GM12878 (cell line): ENCODE data around the gene GALP. TPM values are rescaled to one million over a fixed set of nuclear protein-coding genes. Genes with fewer than 3 reads are reported as not detected.

Experiments
- ATAC-seq: fragments of 200-7000 bp; cut with Tn5 transposase; 3 replicates; pipeline ENCODE4 v1.9.1; 2020; ENCODE audit warnings: mild to moderate bottlenecking, moderate library complexity
- BruUV-seq: library from RNA; stranded (reverse); fragments of 400-500 nt; replicated peaks from 2 replicates; lab custom pipeline; 2021; lab: Mats Ljungman, UMichigan
- CTCF ChIA-PET: fragments of 300-600 bp; sonication (Branson Sonifier 250); formaldehyde crosslinking; extraction: SDS; loops from one replicate; lab custom pipeline; 2021; ENCODE audit warnings: inconsistent platforms; lab: Yijun Ruan, JAX
- POLR2A ChIA-PET: fragments of 350-600 bp; formaldehyde crosslinking; extraction: SDS; loops from one replicate; lab custom pipeline; 2021; ENCODE audit warnings: inconsistent platforms; lab: Charles Lee
- RAD21 ChIA-PET: fragments of 300-600 bp; sonication (Branson Sonifier 250); formaldehyde crosslinking; loops from one replicate; lab custom pipeline; 2023; ENCODE audit warnings: antibody characterized with exemption; ENCODE audit not compliant: unreplicated experiment; lab: Charles Lee
- SMC1A ChIA-PET: fragments of 300-600 bp; sonication (Branson Sonifier 250); formaldehyde crosslinking; loops from one replicate; lab custom pipeline; 2023; ENCODE audit not compliant: unreplicated experiment, uncharacterized antibody; lab: Charles Lee
- DNase-seq: peaks from one replicate; pipeline ENCODE4 v3.0.0-alpha.2; 2011; ENCODE audit warnings: low read depth, low spot score
- FAIRE-seq: peaks from 3 replicates; lab custom pipeline; 2011; peaks lifted over from hg19 to GRCh38; lab: Jason Lieb, UNC
- H2AFZ ChIP-seq: 2 replicates; pipeline ENCODE4 v1.6.0; 2011; ENCODE audit warnings: low read depth, low read length, control low read depth; ENCODE audit not compliant: control insufficient read depth
- H3K27ac ChIP-seq: 2 replicates; pipeline ENCODE4 v1.5.1; 2011; ENCODE audit warnings: control low read depth; ENCODE audit not compliant: control insufficient read depth, insufficient read depth
- H3K27me3 ChIP-seq, 2 experiments: replicated peaks in 1 of 2; 2 replicates each; pipeline versions ENCODE4 v1.6.0 to v1.6.1; 2011; ENCODE audit warnings: low read length in 1 of 2; ENCODE audit not compliant: control insufficient read depth in 2 of 2, insufficient read depth in 2 of 2
- H3K36me3 ChIP-seq, 2 experiments: 2 replicates each; pipeline ENCODE4 v1.5.1; 2011; ENCODE audit warnings: low read length in 1 of 2; ENCODE audit not compliant: control insufficient read depth in 2 of 2, insufficient read depth in 2 of 2
- H3K4me1 ChIP-seq: 2 replicates; pipeline ENCODE4 v1.6.1; 2011; ENCODE audit warnings: mild to moderate bottlenecking, low read length, moderate library complexity, mixed read lengths; ENCODE audit not compliant: control insufficient read depth, insufficient read depth
- H3K4me2 ChIP-seq: 2 replicates; pipeline ENCODE4 v1.6.0; 2011; ENCODE audit warnings: control low read depth; ENCODE audit not compliant: control insufficient read depth, insufficient read depth
- H3K4me3 ChIP-seq: fragments of 200-600 bp; sonication (generic); 2 replicates; pipeline ENCODE4 v1.5.1; 2016
- H3K79me2 ChIP-seq: 2 replicates; pipeline ENCODE4 v1.6.0; 2011; ENCODE audit warnings: low read length; ENCODE audit not compliant: control insufficient read depth, insufficient read depth
- H3K9ac ChIP-seq: 2 replicates; pipeline ENCODE4 v1.8.0; 2011; ENCODE audit warnings: low read length, control low read depth, mixed read lengths; ENCODE audit not compliant: control insufficient read depth, insufficient read depth
- H3K9me3 ChIP-seq: replicated peaks from 3 replicates; pipeline ENCODE4 v1.5.1; 2011; ENCODE audit warnings: mild to moderate bottlenecking, low read length; ENCODE audit not compliant: control insufficient read depth, insufficient read depth
- H4K20me1 ChIP-seq: 2 replicates; pipeline ENCODE4 v1.6.0; 2011; ENCODE audit not compliant: control insufficient read depth, insufficient read depth
- CREB1 ChIP-seq: IDR thresholded peaks from 2 replicates; pipeline ENCODE4 v1.6.1; 2012; ENCODE audit warnings: low read depth, mild to moderate bottlenecking, inconsistent platforms
- GABPA ChIP-seq: IDR thresholded peaks from 2 replicates; pipeline ENCODE4 v1.6.1; 2014; ENCODE audit warnings: antibody characterized with exemption, low read depth, mild to moderate bottlenecking, inconsistent platforms
- HDAC2 ChIP-seq: fragments of 200-600 bp; sonication (generic); IDR thresholded peaks from 2 replicates; pipeline ENCODE4 v1.6.1; 2017
- JUNB ChIP-seq: IDR thresholded peaks from 2 replicates; pipeline ENCODE4 v1.6.1; 2016; ENCODE audit warnings: antibody characterized with exemption, mild to moderate bottlenecking
- KLF5 ChIP-seq: fragments of 450-650 bp; IDR thresholded peaks from 2 replicates; pipeline ENCODE4 v1.6.1; 2014; ENCODE audit warnings: mild to moderate bottlenecking; ENCODE audit not compliant: partially characterized antibody
- MLLT1 ChIP-seq: fragments of 450-650 bp; IDR thresholded peaks from 2 replicates; pipeline ENCODE4 v1.6.1; 2016; ENCODE audit warnings: mild to moderate bottlenecking
- NBN ChIP-seq: fragments of 450-650 bp; IDR thresholded peaks from 2 replicates; pipeline ENCODE4 v1.6.1; 2016
- RCOR1 ChIP-seq: conservative IDR thresholded peaks from 2 replicates; pipeline ENCODE4 v1.6.1; 2012; ENCODE audit warnings: low read depth, low read length, improper control_type of control experiment
- SUZ12 ChIP-seq: fragments of 200-600 bp; sonication (generic); IDR thresholded peaks from one replicate; pipeline ENCODE4 v1.6.1; 2018; ENCODE audit warnings: antibody characterized with exemption, mild to moderate bottlenecking; ENCODE audit not compliant: unreplicated experiment
- TARDBP ChIP-seq: IDR thresholded peaks from 2 replicates; pipeline ENCODE4 v1.6.1; 2016; ENCODE audit warnings: borderline replicate concordance
- ZNF24 ChIP-seq: fragments of 450-650 bp; IDR thresholded peaks from 2 replicates; pipeline ENCODE4 v1.6.1; 2017; ENCODE audit warnings: antibody characterized with exemption, mild to moderate bottlenecking
- WGBS: methylation state at CpG from one replicate; pipeline ENCODE4 v1.1.6; 2016; ENCODE audit warnings: low lambda C conversion rate; ENCODE audit not compliant: insufficient replicate concordance, insufficient coverage; ENCODE audit errors: missing lambda C conversion rate; 5-methylcytosine and 5-hydroxymethylcytosine counted together
- in situ Hi-C: fragments of 300-500 bp; cut with MboI; formaldehyde crosslinking; loops from 9 replicates; pipeline ENCODE4 v1.14.3; 2018; ENCODE audit warnings: mixed read lengths
- intact Hi-C: fragments of 100-400 bp; cut with micrococcal nuclease; formaldehyde crosslinking; loops from one replicate; pipeline ENCODE4 v1.14.2; 2022; ENCODE audit not compliant: unreplicated experiment
- polyA plus RNA-seq, 11 experiments: library from polyadenylated mRNA; depleted of rRNA in 4 of 11; unstranded in 6 of 11; stranded (reverse) in 5 of 11; fragments of >200 nt; fragmentation: Nextera tagmentation in 4 of 11; fragmentation: Illumina TruSeq in 1 of 11; extraction: Ambion mirVana in 4 of 11; extraction: Trizol in 1 of 11; gene quantifications; 1 replicate in 1 of 11; 2 replicates in 10 of 11; pipeline versions ENCODE4 v1.2.1 to v1.2.3, GENCODE V29; 2011 to 2016; ENCODE audit warnings: inconsistent platforms in 2 of 11, missing spikeins in 2 of 11, low read depth in 1 of 11
- total RNA-seq, 4 experiments: library from RNA; depleted of rRNA in 3 of 4; stranded (reverse); fragments of >200 nt in 3 of 4; fragmentation: Illumina TruSeq in 1 of 4; extraction: Trizol in 1 of 4; gene quantifications; 2 replicates each; pipeline versions ENCODE4 v1.2.1 to v1.2.3, GENCODE V29; 2013 to 2021
- TF ChIP-seq, protein P1 (sequence below): fragments of 150-350 bp; IDR thresholded peaks from 2 replicates; pipeline ENCODE4 v1.6.1; 2016; ENCODE audit warnings: low read depth, low read length

GALP gene
- total and polyA plus RNA-seq, 10 of the 15 experiments (the other 5 are each of a cell fraction or from before 2014, with no cell fraction given): not detected

- H3K4me2 ChIP-seq: peak overlapping the region; percentile 89
- WGBS: 83% methylated on average over 17 of the region's 17 CpGs
- ChIA-PET POLR2A (interaction anchor here (5.6 kb wide), 1 partner anchor 21 kb away, joined by 29 read pairs; the partner anchor contains the start of gene ZNF787), SMC1A (interaction anchor here (0.9 to 1.1 kb wide), 2 partner anchors 8 to 57 kb away, joined by 3 read pairs; no protein-coding TSS in a partner anchor), CTCF (interaction anchor here (0.7 to 1.5 kb wide), 4 partner anchors 10 to 1637 kb away, joined by 3 to 5 read pairs (median 4); no protein-coding TSS in a partner anchor), RAD21 (interaction anchor here (1.5 to 2.2 kb wide), 2 partner anchors 61 to 76 kb away, joined by 6 to 7 read pairs; no protein-coding TSS in a partner anchor)
- H4K20me1 ChIP-seq: no peaks in the 10 kb centered on the region
- peaks cover 0 to 5% of the 10 kb centered on the region in 2 experiments; a peak in 2 of 4 replicates for H3K36me3 ChIP-seq
- TSS peak; percentile 61 for BruUV-seq
- in situ Hi-C loops: loop anchor here (25.0 kb wide), 1 partner anchor 1670 kb away; the partner anchor contains the start of gene ZNF552
- no peaks in the 10 kb centered on the region for H3K9me3 ChIP-seq
- H3K79me2 ChIP-seq: peaks cover 20% of the 10 kb centered on the region
- DNase-seq (no peak), FAIRE-seq (no peak), ATAC-seq (no peak)
- no peak for TF ChIP-seq SUZ12
- TF ChIP-seq ZNF24: no peak
- TF ChIP-seq CREB1: no peak
- no peak for TF ChIP-seq JUNB
- TF ChIP-seq MLLT1: no peak
- TF ChIP-seq RCOR1: no peak
- no peak for TF ChIP-seq GABPA
- TF ChIP-seq NBN: no peak
- TF ChIP-seq KLF5: no peak
- no peak for TF ChIP-seq TARDBP
- TF ChIP-seq HDAC2: no peak
- TF ChIP-seq, protein P1, sequence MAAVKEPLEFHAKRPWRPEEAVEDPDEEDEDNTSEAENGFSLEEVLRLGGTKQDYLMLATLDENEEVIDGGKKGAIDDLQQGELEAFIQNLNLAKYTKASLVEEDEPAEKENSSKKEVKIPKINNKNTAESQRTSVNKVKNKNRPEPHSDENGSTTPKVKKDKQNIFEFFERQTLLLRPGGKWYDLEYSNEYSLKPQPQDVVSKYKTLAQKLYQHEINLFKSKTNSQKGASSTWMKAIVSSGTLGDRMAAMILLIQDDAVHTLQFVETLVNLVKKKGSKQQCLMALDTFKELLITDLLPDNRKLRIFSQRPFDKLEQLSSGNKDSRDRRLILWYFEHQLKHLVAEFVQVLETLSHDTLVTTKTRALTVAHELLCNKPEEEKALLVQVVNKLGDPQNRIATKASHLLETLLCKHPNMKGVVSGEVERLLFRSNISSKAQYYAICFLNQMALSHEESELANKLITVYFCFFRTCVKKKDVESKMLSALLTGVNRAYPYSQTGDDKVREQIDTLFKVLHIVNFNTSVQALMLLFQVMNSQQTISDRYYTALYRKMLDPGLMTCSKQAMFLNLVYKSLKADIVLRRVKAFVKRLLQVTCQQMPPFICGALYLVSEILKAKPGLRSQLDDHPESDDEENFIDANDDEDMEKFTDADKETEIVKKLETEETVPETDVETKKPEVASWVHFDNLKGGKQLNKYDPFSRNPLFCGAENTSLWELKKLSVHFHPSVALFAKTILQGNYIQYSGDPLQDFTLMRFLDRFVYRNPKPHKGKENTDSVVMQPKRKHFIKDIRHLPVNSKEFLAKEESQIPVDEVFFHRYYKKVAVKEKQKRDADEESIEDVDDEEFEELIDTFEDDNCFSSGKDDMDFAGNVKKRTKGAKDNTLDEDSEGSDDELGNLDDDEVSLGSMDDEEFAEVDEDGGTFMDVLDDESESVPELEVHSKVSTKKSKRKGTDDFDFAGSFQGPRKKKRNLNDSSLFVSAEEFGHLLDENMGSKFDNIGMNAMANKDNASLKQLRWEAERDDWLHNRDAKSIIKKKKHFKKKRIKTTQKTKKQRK: no peak
- intact Hi-C loops: no loop called here
- peak overlapping the region; percentile 55; the same call in 1 of the 2 replicates for H3K27ac ChIP-seq
- H3K4me3 ChIP-seq: peak overlapping the region; percentile 71
- H2AFZ ChIP-seq: no peak overlapping the region
- H3K27me3 ChIP-seq: no peaks in the 10 kb centered on the region
- peaks cover 15% of the 10 kb centered on the region for H3K4me1 ChIP-seq
- H3K9ac ChIP-seq: peak overlapping the region; percentile 62
Measured at GRCh38 chr19:56142087-56142787, 33.6 kb upstream of the GALP start.
